HCEC 1CT (cell line): ENCODE data around the gene TIMM23B.
"Not testable (repeated sequence)": the region's sequence is repeated elsewhere in the genome, so short reads cannot be mapped to it uniquely, and the experiment has no call there.

ENCODE experiments used
- DNase-seq: peaks from one replicate; pipeline ENCODE4 v3.0.0-alpha.2; 2017

The TIMM23B gene

DNA sequence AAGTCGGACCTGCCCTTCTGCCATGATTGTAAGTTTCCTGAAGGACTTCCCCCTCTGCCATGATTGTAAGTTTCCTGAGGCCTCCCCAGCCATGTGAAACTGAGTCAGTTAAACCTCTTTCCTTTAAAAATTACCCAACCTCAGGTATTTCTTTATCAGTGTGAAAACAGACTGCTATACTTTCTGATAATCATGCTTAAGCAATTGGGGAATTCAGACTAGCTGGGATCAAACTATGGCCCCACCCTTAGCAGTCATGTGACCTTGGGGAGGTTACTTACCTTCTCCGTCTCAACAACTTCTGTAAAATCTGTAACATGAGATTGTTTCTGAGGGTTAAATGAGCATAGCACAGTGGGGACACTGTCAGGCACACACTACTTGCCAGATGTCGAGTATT lies 45.4 kb downstream of the TIMM23B start:
- DNase-seq: not testable (repeated sequence)

DNA sequence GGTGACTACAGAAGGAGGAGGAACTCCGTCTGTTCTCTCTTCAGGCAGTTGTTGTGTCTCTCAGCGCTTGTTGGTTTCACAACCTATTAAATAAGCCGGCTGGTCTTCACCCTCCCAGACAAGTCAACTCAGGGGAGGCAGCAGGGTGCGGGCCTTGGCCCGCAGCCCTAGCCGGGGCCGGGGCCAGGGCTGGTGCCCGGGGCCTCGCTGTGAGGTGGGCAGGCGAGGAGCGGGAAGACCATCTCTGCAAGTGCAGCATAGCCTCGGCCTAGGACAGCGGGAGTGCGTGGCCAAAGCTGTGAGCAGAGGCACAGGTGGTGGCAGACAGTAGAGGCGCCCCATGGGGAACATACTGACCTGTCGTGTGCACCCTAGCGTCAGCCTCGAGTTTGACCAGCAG lies 46.5 kb downstream of the TIMM23B start, which contains the start of gene AGAP6:
AGAP6 (plus strand) TSS at position 31 of the 400 bp plus-strand sequence; CDS start at position 341, 310 bp downstream.
- not testable (repeated sequence) for DNase-seq

DNA sequence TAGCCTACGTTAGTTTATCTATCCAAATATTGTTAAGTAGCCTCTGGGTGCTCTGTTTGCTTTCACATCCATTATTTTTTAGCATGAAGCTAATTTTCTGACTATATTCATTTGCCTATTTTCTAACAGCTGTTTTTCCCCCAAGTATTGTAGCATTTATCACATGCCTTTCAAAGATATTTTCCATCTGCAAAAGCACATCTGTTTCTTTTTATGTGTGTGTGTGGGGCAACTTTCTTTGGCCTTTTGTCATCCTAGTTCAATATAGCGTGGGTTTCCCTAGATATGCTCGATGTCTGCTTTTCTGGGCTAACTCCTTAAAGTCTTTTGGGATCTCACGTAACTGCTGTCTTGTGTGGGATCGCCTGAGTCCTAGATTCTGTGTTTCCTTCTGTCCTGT lies 53.5 kb downstream of the TIMM23B start:
- DNase-seq: not testable (repeated sequence)

GRCh38 chr10:50014024-50014423 lies 72.2 kb downstream of the TIMM23B start:
- DNase-seq: not testable (repeated sequence)

DNA sequence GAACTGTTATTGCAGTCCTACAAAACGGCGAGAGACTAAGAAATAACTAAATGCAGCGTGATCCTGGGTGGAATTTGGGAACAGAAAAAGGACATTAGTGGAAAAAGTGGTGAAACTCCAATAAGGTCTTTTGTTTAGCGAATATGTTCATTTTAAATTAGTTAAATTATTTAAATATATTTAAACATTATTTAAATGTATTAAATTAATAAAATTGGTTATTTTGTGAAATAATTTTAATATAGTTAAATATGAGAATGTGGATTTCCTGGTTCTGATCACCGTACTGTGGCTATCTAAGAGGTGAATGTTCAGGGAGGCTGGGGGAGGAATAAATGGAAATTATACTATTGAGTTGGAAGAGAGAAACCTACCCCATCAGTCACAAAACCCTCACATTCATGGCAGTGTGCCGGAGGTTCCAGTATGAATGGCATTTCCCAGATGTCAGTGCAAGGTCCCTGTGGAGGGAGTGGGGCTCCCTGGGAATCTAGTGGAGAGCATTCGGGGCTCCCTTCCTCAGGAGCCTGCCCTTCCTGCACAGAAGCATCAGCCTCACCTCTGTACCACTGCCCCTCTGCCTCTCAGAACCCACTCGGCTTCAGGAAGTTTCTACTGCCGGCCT lies 73.9 kb downstream of the TIMM23B start:
- not testable (repeated sequence) for DNase-seq

- not testable (repeated sequence) for DNase-seq
Measured at GRCh38 chr10:50016926-50017325, 75.1 kb downstream of the TIMM23B start.

DNA sequence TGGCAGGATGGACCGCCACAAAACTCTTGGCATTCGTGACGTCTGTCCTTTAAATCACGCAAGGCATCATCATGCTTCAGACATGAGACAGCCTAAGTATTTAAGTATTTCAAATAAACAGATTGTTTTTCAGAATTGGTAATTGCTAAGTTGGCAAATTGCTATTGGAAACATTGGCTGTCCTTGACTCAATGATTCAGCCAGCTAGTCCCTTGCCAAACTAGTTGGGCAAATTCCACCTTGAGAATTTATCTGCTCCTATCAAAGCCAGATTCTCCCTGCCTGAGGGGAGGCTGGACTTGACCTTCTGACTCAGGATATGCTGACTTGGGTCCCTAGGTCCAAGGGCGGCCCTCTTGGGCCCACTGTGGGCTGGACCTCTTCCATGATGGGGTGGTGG lies 75.8 kb downstream of the TIMM23B start:
- not testable (repeated sequence) for DNase-seq

DNA sequence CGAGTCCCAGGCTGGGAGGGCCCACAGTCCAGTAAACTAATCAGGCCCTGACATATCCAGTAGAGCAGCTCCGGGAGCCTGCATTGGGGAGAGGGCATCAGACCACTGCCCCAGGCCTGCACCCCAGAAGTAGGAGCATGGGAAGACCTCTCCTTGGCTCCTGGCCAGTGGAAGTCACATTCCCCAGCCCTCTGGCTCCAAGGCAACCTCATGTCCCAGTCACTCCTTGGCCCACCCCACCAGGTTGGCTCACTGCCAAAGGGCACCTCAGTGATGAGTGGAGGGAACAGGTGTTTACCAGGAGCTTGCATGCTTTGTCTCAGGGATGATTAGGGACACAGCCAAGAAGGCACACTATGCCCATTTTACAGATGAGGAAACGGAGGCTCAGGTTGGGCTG lies 77.4 kb downstream of the TIMM23B start:
- DNase-seq: not testable (repeated sequence)

DNA sequence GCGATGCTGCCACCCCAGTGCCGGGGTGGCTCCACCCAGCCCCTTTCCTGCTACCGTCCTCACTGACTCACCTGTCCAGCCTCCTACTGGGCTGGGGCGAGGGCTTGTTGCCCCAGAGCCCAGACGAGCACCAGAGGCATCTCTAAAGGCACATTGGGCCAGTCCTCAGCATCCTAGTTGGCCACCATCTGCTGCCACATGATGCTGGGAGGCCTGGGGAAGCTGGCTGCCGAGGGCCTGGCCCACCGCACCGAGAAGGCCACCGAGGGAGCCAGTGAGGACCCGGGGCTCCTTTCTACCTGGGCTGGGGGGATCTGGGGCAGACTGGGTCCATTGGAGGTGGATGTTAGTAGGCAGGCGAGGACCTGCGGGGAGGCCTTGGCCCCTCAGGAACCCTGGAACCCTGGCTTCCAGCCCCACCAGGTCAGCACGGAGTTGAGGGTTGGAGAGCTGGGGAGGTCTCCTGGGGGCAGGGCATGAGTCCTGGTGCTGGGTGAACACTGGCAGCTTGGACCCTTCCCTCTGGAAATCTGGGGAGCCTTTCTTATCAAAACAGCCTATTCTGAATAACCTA lies 78.7 kb downstream of the TIMM23B start:
- DNase-seq: not testable (repeated sequence)

- no peak for DNase-seq
Measured at GRCh38 chr10:50021646-50022045, 79.8 kb downstream of the TIMM23B start.
